ENCODE data around the gene PRKG1.

The PRKG1 gene

DNA sequence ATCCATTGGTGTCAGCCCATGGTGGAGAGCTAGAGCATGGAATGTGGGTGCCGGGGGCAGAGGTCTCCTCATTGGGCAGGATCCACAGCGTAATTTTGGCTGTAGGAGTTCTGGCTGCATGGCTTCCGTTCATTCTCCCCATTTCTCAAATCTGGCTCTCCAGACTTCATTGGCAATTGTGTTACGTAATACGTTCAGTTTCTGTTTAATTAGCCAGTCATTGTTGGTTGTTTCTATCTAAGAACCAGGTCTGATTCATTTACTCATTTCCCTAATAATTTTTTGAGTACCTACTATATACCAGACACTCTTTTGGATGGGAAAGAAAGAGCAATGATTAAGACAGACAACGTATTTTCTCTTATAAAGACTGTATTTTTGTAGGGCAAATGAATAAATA lies 325.6 kb downstream of the PRKG1 start:
- WGBS, 2 donors (ENCODE audit: extremely low coverage in 2 of 2, insufficient read length in 2 of 2, insufficient replicate concordance in 1 of 2), result no CpG with 5 or more reads among the region's 6 CpGs
- Histone ChIP-seq H3K4me2 (ENCODE audit: insufficient read depth, low read length, poor library complexity, severe bottlenecking) (no peak overlapping the region), H3K9me3 (replicated peaks in 1 of 2; ENCODE audit: control insufficient read depth in 2 of 2, insufficient read depth in 1 of 2, low read depth in 1 of 2, low read length in 2 of 2) (no peaks in the 10 kb centered on the region)

DNA sequence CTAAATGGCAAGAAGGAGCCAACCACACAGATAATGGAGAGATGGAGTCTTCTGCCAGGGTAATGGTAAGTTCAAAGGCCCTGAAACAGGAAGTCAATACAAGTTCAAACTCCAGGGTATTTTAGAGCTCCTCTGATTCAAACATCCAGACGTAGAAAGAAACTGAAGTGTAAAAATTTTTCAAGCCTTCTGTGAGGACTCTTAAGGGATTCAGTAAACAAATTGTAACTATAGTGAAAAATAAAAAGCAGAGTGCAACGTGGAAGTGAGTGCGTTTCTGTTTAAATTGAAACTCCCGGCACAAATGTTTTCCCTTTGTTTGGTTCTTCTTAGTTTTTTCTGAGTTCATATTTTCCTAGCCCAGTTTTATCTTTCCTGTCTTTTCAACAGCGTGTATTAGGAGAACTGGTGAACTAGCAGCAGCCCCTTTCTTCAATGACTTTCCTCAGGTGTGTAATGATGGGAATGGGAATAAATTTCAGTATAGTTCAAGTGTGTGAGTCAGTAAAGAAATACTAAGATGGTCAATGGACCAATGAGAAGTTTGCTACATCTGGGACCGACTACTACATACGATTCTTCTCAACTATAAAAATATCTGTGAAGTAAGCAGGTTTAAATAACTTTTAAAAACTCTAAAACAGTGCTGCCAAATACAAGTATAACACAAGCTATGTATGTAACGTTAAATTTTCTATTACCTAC lies 326.3 kb downstream of the PRKG1 start:
- Histone ChIP-seq H3K79me1 (ENCODE audit: low read depth, low read length) (no peaks in the 10 kb centered on the region), H2AFZ (ENCODE audit: low read length) (no peak overlapping the region), H2BK120ac (ENCODE audit: low read depth, low read length) (no peak overlapping the region), H3K4ac (ENCODE audit: low read length) (no peak overlapping the region), H3K14ac (ENCODE audit: low read length) (no peak overlapping the region), H3K36me3 (replicated peaks in 1 of 2; ENCODE audit: control insufficient read depth in 2 of 2, insufficient read depth in 2 of 2, low read length in 2 of 2) (no peaks in the 10 kb centered on the region), H3K4me1 (ENCODE audit: control insufficient read depth in 2 of 2, insufficient read depth in 1 of 2, low read depth in 1 of 2, low read length in 2 of 2) (peaks cover 1 to 2% of the 10 kb centered on the region in 2 donors), H2BK5ac (ENCODE audit: low read length) (no peak overlapping the region), H4K91ac (ENCODE audit: low read depth, low read length, poor library complexity) (no peak overlapping the region), H4K8ac (ENCODE audit: low read depth, low read length) (no peak overlapping the region), H3K9ac (ENCODE audit: low read depth, low read length, poor library complexity) (no peak overlapping the region), H2BK15ac (ENCODE audit: low read length) (no peak overlapping the region), H3K23ac (ENCODE audit: low read depth, low read length, poor library complexity) (no peak overlapping the region), H2AK5ac (ENCODE audit: low read depth, low read length) (no peak overlapping the region), H3K27ac (replicated peaks; ENCODE audit: low read length) (no peak overlapping the region), H3K9me3 (replicated peaks in 1 of 2; ENCODE audit: control insufficient read depth in 2 of 2, insufficient read depth in 1 of 2, low read depth in 1 of 2, low read length in 2 of 2) (no peaks in the 10 kb centered on the region), H3K27me3 (ENCODE audit: control insufficient read depth in 3 of 3, insufficient read depth in 3 of 3, low read depth in 1 of 3, low read length in 3 of 3) (no peaks in the 10 kb centered on the region), H3K4me3 (ENCODE audit: low read length in 2 of 2) (no peak overlapping the region), H3K18ac (ENCODE audit: low read length) (no peak overlapping the region), H2BK12ac (ENCODE audit: low read length) (no peak overlapping the region), H3K4me2 (ENCODE audit: insufficient read depth, low read length, poor library complexity, severe bottlenecking) (no peak overlapping the region)
- no CpG with 5 or more reads among the region's 8 CpGs for WGBS, 2 donors (ENCODE audit: extremely low coverage in 2 of 2, insufficient read length in 2 of 2, insufficient replicate concordance in 1 of 2)
- no peak for DNase-seq (ENCODE audit: low spot score)

More for the DNA sequence above, 325.6 kb downstream of the PRKG1 start:
- no peak overlapping the region for H4K8ac ChIP-seq (ENCODE audit: low read depth, low read length)
- no peak overlapping the region for H3K9ac ChIP-seq (ENCODE audit: low read depth, low read length, poor library complexity)
- no peak overlapping the region for H2BK5ac ChIP-seq (ENCODE audit: low read length)
- H3K27ac ChIP-seq (replicated peaks; ENCODE audit: low read length), result no peak overlapping the region
- H3K4me3 ChIP-seq (ENCODE audit: low read length in 2 of 2), result no peak overlapping the region
- no peak overlapping the region for H3K14ac ChIP-seq (ENCODE audit: low read length)
- no peak overlapping the region for H2BK12ac ChIP-seq (ENCODE audit: low read length)
- H2BK120ac ChIP-seq (ENCODE audit: low read depth, low read length), result no peak overlapping the region
- no peak for DNase-seq (ENCODE audit: low spot score)
- no peak overlapping the region for H3K18ac ChIP-seq (ENCODE audit: low read length)
- H2AK5ac ChIP-seq (ENCODE audit: low read depth, low read length), result no peak overlapping the region
- no peaks in the 10 kb centered on the region for H3K36me3 ChIP-seq (replicated peaks in 1 of 2; ENCODE audit: control insufficient read depth in 2 of 2, insufficient read depth in 2 of 2, low read length in 2 of 2)
- H3K4ac ChIP-seq (ENCODE audit: low read length), result no peak overlapping the region
- no peaks in the 10 kb centered on the region for H3K79me1 ChIP-seq (ENCODE audit: low read depth, low read length)
- no peaks in the 10 kb centered on the region for H3K27me3 ChIP-seq (ENCODE audit: control insufficient read depth in 3 of 3, insufficient read depth in 3 of 3, low read depth in 1 of 3, low read length in 3 of 3)
- no peak overlapping the region for H4K91ac ChIP-seq (ENCODE audit: low read depth, low read length, poor library complexity)
- no peaks in the 10 kb centered on the region for H3K4me1 ChIP-seq (ENCODE audit: control insufficient read depth in 2 of 2, insufficient read depth in 1 of 2, low read depth in 1 of 2, low read length in 2 of 2)
- H3K23ac ChIP-seq (ENCODE audit: low read depth, low read length, poor library complexity), result no peak overlapping the region
- H2BK15ac ChIP-seq (ENCODE audit: low read length), result no peak overlapping the region
- no peak overlapping the region for H2AFZ ChIP-seq (ENCODE audit: low read length)

GRCh38 chr10:51403521-51403920 lies 329.2 kb downstream of the PRKG1 start:
- Histone ChIP-seq H4K91ac (ENCODE audit: low read depth, low read length, poor library complexity) (no peak overlapping the region), H3K23ac (ENCODE audit: low read depth, low read length, poor library complexity) (no peak overlapping the region), H2BK15ac (ENCODE audit: low read length) (no peak overlapping the region), H3K4me3 (ENCODE audit: low read length in 2 of 2) (no peak overlapping the region), H2BK5ac (ENCODE audit: low read length) (no peak overlapping the region), H2AFZ (ENCODE audit: low read length) (no peak overlapping the region), H3K18ac (ENCODE audit: low read length) (no peak overlapping the region), H2AK5ac (ENCODE audit: low read depth, low read length) (no peak overlapping the region), H3K36me3 (replicated peaks in 1 of 2; ENCODE audit: control insufficient read depth in 2 of 2, insufficient read depth in 2 of 2, low read length in 2 of 2) (no peaks in the 10 kb centered on the region), H3K79me1 (ENCODE audit: low read depth, low read length) (no peaks in the 10 kb centered on the region), H3K27ac (replicated peaks; ENCODE audit: low read length) (no peak overlapping the region), H2BK12ac (ENCODE audit: low read length) (no peak overlapping the region), H3K27me3 (ENCODE audit: control insufficient read depth in 3 of 3, insufficient read depth in 3 of 3, low read depth in 1 of 3, low read length in 3 of 3) (no peaks in the 10 kb centered on the region), H4K8ac (ENCODE audit: low read depth, low read length) (no peak overlapping the region), H3K4me2 (ENCODE audit: insufficient read depth, low read length, poor library complexity, severe bottlenecking) (no peak overlapping the region), H3K4ac (ENCODE audit: low read length) (no peak overlapping the region), H2BK120ac (ENCODE audit: low read depth, low read length) (no peak overlapping the region), H3K9ac (ENCODE audit: low read depth, low read length, poor library complexity) (no peak overlapping the region), H3K4me1 (ENCODE audit: control insufficient read depth in 2 of 2, insufficient read depth in 1 of 2, low read depth in 1 of 2, low read length in 2 of 2) (peaks cover 5% of the 10 kb centered on the region in 2 donors), H3K14ac (ENCODE audit: low read length) (no peak overlapping the region), H3K9me3 (replicated peaks in 1 of 2; ENCODE audit: control insufficient read depth in 2 of 2, insufficient read depth in 1 of 2, low read depth in 1 of 2, low read length in 2 of 2) (no peaks in the 10 kb centered on the region)
- no peak for DNase-seq (ENCODE audit: low spot score)
- WGBS, 2 donors (ENCODE audit: extremely low coverage in 2 of 2, insufficient read length in 2 of 2, insufficient replicate concordance in 1 of 2), result no CpG with 5 or more reads among the region's 1 CpG

DNA sequence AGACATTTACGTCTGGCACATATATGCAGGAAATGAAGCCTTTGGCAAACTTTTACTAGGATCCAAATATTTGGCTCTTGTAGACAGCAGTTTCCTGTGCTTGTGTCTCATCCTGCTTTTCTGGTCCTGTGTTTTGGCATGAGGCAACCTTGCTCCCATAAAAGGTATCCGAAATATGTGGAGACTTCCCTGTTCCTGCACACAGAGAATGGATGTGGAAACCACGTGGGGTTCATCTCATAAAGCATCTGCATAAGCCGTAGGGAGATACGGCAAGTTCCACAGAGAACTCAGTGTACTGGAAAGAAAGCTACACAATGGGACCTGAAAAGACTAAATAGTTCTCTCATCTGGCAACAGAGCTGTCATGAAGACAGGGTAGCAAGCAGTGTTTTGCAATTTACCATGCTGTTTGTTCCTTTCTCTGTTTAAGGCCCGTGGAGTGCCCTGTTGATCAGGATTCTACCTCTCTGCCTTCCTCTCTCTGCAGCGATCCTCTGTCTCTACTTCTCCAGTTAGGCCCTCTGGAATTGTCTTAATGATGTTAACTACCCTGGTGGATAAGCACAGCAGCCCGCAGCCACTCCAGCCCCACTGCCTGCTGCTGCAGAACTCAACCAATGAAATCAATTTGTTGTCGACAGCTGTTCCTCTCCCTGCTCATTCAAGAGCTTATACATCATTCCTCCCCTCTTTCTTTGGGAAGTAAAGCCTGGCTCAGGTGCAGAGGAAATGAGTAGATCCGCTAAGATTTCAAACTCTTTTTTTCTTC lies 331.5 kb downstream of the PRKG1 start:
- no peak overlapping the region for H2BK5ac ChIP-seq (ENCODE audit: low read length)
- no peak overlapping the region for H2BK12ac ChIP-seq (ENCODE audit: low read length)
- no CpG with 5 or more reads among the region's 10 CpGs for WGBS, 2 donors (ENCODE audit: extremely low coverage in 2 of 2, insufficient read length in 2 of 2, insufficient replicate concordance in 1 of 2)
- no peak overlapping the region for H3K4me3 ChIP-seq (ENCODE audit: low read length in 2 of 2)
- H2AK5ac ChIP-seq (ENCODE audit: low read depth, low read length), result no peak overlapping the region
- H3K36me3 ChIP-seq (replicated peaks in 1 of 2; ENCODE audit: control insufficient read depth in 2 of 2, insufficient read depth in 2 of 2, low read length in 2 of 2), result no peaks in the 10 kb centered on the region
- H3K79me1 ChIP-seq (ENCODE audit: low read depth, low read length), result no peaks in the 10 kb centered on the region
- H3K23ac ChIP-seq (ENCODE audit: low read depth, low read length, poor library complexity), result no peak overlapping the region
- no peaks in the 10 kb centered on the region for H3K27me3 ChIP-seq (ENCODE audit: control insufficient read depth in 3 of 3, insufficient read depth in 3 of 3, low read depth in 1 of 3, low read length in 3 of 3)
- no peak overlapping the region for H4K8ac ChIP-seq (ENCODE audit: low read depth, low read length)
- H2AFZ ChIP-seq (ENCODE audit: low read length), result peak overlapping the region; percentile 62
- no peak overlapping the region for H3K9ac ChIP-seq (ENCODE audit: low read depth, low read length, poor library complexity)
- H2BK15ac ChIP-seq (ENCODE audit: low read length), result no peak overlapping the region
- no peaks in the 10 kb centered on the region for H3K9me3 ChIP-seq (replicated peaks in 1 of 2; ENCODE audit: control insufficient read depth in 2 of 2, insufficient read depth in 1 of 2, low read depth in 1 of 2, low read length in 2 of 2)
- no peak overlapping the region for H3K4me2 ChIP-seq (ENCODE audit: insufficient read depth, low read length, poor library complexity, severe bottlenecking)
- peak overlapping the region; percentile 51 for H3K27ac ChIP-seq (replicated peaks; ENCODE audit: low read length)
- H3K14ac ChIP-seq (ENCODE audit: low read length), result no peak overlapping the region
- H3K4ac ChIP-seq (ENCODE audit: low read length), result no peak overlapping the region
- no peak overlapping the region for H2BK120ac ChIP-seq (ENCODE audit: low read depth, low read length)
- H4K91ac ChIP-seq (ENCODE audit: low read depth, low read length, poor library complexity), result no peak overlapping the region
- no peak overlapping the region for H3K18ac ChIP-seq (ENCODE audit: low read length)
- DNase-seq (ENCODE audit: low spot score), result peak; percentile 41
- H3K4me1 ChIP-seq (ENCODE audit: control insufficient read depth in 2 of 2, insufficient read depth in 1 of 2, low read depth in 1 of 2, low read length in 2 of 2), result peaks cover 5% of the 10 kb centered on the region in 2 donors
